Activated T-cell treated with anti-CD3 and anti-CD28 coated beads for 1 hour (primary cell): Measurements from ENCODE around the gene CNIH3.

ENCODE experiments used
- DNase-seq: peaks from one replicate; pipeline ENCODE4 v3.0.0-alpha.2; 2020; ENCODE audit warnings: low read depth

The CNIH3 gene

DNA sequence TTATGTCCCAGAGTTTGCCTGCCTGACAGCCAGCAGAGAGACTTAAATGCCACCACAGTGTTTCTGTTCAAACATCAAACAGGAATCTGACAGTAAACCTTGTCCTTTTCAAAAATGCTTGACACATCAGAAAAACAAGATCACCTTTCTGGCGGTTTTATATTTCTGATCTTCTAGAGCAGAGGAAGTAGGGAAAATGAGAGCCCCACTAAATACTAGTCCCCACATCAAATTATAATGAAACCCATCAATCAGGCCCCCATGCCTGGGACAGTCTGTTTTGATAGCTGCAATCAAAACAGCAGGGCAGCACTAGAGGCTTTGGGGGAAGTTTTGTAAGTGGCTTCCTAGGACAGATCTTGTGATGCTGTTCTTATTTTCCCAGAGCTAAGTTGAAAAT, 129.3 kb downstream of the CNIH3 start:
- DNase-seq = no peak

DNA sequence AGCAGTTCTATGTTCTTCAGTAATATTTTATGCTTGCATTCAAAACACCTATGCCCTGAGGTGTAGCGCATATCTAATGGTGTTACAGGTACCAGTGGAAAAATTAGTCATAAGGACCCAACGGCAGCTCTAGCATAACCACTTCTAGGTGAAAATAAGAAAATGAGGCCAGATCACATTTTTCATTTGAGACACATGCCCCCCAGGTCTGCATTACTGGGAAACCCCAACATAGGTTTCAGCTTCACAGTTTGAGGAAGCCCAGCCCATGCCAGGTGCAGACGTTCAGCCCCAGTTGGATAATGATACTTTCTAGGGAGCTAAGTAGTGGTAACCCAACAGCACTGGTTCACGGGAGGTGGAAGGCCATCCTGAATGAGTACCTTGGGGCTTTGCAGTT, 129.8 kb downstream of the CNIH3 start:
- no peak for DNase-seq

DNA sequence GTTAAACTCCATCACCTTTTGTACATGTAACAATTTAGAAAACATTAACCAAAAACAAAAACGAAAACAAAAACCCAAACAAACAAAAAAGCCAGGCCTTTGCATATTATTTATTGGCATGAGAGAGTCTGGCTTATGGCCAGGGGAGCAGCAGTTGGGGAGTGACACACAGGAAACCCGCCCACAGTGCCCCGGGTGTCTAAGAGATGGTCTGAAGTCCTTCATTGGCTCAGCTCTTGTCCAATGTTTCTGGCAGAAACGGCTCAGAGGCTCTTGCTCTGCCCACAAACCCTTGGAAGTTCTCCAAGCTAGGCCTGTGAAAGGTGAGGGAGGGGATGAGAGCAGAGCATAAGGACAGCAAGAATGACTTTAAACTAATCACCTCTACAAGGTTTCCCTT, 131.5 kb downstream of the CNIH3 start:
- no peak for DNase-seq

DNA sequence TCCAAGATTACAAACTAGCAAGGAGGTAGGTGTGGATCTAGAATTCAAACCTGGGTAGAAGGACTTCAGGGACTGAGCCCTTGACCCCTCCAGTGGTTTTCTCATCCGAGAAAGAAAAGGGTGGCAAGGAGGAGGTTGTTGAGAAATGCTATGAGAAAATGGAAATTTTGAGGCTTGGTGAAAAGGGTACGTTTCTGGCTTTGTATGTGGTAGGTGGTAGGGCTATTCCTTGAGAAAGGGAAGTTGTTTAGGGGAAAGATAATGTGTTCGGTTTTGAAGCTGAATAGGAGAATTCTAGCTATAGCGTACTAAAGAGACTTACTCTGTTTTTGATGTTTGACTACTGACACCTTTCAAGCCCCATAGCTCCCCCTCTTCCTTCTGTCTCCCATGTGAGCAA, 133.8 kb downstream of the CNIH3 start:
- no peak for DNase-seq

DNA sequence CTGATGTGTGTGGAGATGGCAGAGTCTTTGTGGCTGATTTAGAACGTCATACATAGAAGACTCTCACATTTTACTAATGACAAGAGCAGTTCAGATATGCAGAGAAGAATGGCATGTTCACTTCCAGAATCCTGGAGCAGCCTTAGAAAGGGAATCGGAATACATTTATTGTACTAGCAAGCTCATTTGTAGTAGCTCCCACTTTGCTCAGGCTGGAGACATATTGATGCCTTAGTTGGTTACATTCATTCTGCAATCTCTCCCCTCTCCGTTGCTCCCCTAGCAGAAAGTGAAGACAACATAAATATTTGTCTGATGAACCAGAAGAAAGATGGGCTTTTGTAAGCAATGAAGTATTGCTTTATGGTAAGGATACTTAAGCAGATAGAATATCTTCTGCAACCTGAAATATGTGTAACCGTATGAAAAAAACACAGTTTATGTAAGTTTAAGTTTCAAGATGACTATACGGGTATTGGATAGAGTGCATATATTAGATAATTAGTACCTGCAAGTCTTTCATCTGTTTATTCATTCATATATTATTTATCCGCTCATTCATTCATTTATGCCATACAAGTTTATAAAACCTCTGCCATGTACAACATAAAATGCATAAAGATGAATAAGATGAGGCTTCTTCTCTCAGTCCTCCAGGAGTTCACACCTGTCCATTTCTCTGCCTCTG, 135.7 kb downstream of the CNIH3 start:
- no peak for DNase-seq

DNA sequence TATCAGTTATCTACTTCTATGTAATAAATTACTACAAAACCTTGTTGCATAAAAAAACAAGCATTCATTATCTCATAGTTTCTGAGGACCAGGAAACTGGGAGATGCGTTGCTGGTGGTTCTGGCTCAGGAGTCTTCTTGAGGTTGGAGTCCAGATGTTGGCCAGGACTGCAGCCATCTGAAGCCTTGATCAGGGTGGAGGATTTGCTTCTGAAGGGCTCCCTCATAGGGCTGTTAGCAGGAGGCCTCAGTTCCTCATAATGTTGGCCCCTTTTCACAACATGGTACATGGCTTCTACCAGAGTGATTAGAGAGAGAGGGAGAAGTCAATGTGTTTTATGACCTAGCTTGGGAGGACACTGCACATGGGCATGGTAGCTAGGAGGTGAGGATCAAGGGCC, 137.4 kb downstream of the CNIH3 start:
- no peak for DNase-seq

DNA sequence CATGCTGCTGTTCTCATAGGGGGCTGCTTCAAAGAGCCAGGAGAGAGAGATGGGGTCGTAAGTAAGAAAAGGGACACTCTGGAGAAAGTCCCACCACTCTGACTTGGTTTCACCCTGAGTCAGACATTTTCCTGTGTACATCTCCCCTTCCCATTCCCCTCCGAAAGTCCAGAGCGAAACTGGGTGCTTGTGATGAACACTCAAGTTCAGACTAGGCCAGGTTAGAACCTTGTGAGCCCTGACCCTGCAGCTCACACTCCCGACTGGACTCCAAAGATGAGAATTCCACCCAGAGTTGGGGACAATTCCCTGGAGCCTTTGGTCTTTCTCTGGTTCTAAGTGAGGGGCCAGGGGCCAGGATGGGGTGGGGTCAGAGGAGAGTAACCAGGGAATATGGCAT, 139.5 kb downstream of the CNIH3 start:
- no peak for DNase-seq

DNA sequence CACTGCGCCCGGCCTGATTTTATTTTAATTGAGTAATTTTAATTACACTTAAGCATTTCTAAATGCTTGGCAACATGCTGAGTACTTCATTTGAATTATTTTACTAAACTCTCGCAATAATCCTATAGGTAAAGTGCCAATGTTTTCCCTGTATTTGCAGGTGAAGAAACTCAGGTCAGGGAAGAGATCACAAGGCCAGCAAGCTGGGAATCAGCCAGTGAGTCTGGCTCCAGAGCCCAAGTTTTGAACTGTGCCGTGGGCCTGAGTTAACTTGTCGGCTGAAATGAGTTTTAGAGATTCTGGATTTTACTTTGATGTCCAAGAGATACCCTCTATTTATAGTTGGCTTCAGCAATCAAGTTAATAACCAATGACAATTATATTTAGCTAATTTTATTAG, 141.4 kb downstream of the CNIH3 start:
- no peak for DNase-seq

DNA sequence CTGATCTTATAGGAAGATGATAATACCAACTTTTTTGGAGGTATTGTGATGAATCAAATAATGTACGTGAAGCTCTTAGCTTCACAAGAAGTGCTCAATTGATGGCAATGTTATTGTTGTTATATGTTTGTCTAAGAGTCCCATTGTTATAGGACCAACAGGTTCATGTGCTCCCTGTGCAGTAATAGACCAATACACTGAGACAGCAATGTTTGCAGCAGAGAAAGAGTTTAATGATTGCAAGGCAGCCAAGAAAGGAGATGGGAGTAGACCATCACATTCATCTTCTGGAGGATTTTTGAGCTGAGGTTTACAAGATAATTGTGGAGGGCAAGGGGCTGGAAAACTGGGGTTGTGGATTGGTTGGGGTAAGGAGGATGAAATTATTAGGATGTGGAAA, 143.0 kb downstream of the CNIH3 start:
- DNase-seq = no peak

DNA sequence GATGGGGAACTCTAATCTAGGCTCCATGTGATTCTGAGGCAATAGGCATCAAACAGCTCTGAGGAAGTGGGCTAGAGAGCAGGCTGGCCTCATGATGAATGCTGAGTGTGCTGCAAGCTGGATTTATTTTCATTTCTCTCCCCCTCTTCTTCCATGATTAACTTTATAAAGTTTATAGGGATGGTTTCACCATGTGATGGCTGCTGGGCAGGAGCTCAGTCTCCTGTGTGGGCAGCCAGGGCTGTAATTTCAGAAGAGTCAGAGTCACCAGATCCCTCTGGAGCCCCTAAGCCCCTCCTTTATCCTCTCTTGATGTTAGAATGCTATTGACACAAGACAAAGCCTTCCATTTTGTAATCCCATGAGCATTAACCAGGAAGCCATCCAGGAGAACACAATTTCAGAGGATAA, 143.6 kb downstream of the CNIH3 start:
- no peak for DNase-seq

DNA sequence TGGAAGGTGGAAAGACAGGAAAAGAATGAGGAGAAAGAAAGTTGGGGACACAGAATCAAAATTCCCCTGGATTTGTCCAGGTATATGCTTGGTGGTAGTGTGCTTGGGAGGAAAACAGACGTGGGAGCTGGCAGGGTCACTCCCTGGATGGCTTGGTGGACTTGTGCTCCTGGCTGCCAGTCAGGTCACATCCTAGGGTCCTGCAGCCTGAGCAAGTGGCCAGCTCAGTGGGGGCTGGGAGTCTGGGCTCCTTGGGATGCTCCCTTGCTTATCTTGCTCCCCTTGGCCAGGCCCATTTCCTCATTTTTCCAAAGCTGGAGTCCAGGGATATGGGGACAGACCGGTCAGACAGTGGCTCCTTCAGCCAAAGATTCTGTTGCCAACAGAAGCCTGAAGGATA, 144.0 kb downstream of the CNIH3 start:
- DNase-seq = no peak

DNA sequence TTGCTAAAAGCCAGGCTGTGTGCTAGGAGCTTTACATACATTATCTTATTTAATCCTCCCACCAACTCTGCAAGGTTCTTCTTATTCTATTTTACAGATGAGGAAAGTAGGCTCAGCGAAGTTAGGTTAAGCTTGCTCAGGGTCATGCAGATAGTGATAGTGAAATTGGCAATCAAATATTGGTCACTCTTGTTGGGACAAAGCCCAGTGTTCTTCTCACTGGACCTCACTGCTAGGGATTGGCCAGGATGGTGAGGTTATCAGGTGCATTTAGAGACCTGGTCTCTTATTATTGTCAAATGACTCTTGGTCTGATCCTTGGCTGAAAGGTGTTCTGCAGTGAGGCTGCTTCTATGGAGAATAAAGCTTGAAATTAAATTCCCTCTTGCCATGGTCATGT, 145.1 kb downstream of the CNIH3 start:
- DNase-seq = no peak

DNA sequence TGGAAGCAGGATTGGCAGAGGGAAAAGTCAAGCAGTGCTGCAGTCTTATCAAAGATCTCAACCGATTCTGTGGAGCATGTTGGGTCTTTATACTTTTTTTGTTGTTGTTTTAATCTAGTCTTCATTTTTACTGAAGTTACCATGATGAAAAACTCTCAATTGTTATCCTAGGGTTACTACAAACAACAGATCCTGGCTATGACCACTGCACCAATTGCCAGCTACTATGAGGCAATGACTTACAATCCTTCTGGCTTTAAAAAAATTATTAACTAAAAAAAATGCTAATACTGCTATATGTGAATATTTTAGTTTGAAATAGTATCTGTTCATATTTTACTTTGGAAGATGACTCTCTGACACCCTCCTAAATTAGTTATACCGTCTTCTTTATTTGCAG, 145.9 kb downstream of the CNIH3 start:
- DNase-seq = no peak

DNA sequence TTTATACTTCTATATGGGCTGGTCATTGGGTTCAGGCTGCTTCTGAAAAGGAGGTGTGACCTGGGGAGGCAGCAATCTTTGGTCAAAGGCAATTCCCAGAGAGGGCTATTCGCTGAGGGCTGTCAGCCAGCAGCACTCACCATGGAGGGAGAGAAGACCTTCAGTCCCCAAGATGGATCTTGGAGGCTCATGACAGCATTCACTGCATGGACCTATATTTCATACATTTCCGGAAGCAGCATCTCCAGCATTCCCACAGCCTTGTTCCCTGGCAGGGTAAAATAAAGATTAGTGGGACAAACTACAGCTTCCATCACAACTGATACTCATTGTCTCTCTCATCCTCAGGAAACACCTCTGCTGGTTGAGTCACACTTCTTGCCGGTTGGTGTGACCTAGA, 146.6 kb downstream of the CNIH3 start:
- no peak for DNase-seq

DNA sequence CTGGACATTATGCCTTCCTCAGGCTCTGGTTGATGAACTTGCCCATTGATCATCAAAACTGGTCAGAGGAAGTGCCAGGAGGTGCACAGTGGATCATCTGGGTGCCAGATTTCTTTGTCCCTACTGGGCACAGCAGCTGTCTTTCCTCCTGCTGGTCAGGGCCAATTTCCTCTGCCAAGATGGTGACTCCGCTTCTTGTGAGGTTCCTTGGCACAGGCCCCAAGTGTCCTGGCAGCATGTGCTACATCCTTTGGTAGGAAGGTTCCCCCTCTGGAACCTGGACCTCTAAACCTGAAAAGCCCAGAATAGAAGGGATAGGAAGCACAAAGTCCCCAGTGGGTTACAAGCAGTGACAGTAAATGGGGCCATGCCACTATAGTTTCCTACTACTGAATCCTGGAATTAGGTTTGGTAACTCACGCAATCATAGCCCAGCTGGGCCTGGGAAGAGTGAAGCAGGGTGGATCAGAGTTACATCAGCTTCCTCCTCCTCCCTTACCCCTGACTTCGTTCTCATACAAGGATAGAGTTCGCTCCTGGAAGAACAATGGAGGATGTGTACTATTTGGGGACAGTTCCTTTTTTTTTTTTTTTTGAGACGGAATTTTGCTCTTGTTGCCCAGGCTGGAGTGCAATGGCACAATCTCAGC, 147.1 kb downstream of the CNIH3 start:
- no peak for DNase-seq

DNA sequence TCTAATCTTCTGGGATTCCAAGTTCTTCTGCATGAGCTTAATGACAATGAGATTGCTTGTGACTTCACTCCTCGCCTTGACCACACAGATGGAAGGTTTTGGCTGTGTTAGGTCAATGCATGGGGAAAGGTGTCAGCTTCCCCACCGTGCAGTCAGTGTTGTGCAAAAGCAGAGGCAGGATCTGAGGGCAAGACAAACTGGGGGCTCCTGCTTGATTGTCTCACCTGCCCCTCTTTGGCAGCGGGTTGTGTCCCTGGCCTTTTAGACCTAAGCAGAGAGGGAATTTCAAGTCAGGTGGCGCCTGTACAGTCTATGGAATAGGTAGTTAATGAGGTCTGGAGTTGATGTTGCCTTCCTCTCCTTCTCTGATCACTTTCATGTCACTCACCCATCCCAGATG, 150.1 kb downstream of the CNIH3 start:
- no peak for DNase-seq

DNA sequence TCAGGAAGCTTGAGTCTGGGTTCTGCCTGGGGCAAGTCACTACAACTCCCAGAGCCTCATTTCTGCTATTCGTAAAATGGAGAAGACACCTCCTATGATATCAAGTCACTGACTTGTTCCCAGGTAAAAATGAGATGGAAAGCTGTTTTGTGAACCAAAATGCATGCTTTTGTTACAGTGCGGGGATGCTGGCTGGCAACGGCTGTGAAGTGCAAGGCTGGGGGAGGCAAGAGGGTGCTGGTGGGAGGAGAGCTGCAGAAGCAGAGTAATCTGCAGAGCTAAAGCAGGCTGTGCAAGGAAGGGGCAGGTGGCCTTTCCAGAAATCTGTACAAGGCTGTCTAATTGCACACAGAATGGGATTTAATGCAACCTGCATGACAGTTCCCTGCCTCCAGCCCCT, 150.9 kb downstream of the CNIH3 start:
- no peak for DNase-seq

DNA sequence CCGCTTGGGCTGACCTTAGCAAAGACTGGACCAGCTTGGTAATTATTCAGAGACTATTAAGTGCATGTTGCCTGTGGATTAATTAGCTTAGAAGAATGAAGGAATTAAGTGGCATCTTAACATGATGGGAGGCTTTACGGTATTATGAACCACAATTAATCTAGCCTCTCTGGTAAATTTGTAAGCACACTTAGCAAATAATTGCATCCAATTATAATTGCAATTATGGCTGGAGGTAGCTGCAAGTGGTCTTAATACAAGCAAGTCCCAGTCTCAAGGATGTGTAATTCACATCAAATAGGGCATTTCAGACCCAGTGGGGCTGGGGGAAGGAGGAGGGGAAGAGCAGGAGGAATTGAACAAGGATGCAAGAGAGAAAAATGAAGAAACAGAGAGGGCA, 151.6 kb downstream of the CNIH3 start:
- DNase-seq = no peak

DNA sequence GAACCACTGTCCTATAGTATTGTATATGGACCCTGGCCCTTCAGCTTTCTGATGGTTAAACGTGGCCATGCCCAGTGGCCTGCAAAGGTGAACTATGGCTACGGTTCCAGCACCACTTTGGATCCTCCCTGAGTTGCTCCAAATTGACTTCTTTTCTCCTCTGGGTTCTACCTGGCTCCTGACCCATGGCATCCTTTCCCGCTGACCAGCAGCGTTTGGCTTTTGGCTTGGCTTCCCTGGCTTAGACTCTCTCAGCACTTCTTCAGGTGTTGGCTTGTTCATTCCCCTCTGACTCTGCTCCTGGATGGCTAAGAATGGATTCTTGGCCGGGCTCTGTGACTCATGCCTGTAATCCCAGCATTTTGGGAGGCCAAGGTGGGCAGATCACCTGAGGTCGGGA, 152.9 kb downstream of the CNIH3 start:
- DNase-seq = no peak

DNA sequence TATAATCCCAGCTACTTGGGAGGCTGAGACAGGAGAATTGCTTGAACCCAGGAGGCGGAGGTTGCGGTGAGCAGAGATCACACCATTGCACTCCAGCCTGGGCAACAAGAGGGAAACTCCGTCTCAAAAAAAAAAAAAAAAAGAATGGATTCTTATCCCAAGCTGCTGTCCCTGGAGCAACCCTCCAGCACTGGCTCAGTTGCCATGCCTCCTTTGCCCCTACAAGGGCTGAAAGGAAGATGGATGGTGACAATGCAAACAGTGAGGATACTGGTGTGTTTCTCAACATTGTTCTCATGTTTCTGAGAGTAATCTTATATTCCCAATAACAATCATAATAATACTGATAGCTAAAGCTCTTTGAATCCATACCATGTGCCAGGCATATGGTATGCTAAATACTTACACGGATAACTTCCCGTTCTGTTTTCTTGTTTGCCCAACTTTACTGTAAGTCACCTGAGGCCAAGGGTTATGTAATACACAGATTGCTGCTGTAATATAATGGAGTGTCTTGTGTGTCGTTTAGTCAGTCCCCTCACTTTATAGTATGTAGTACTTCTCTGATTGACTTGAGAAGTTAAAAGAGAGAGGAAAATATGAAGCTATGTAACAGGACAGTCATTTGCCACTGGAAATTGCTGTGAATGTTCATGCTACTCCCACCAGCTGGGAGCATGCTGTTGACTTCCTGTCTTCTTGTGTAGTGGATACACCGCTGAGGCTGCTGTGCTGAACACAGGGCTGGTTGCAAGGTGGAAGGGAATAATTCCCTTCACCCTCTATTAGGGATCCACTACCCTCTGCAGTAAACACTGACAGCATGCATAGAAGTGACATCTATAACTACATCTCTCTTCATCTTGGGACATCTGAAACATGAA, 153.6 kb downstream of the CNIH3 start:
- no peak for DNase-seq

DNA sequence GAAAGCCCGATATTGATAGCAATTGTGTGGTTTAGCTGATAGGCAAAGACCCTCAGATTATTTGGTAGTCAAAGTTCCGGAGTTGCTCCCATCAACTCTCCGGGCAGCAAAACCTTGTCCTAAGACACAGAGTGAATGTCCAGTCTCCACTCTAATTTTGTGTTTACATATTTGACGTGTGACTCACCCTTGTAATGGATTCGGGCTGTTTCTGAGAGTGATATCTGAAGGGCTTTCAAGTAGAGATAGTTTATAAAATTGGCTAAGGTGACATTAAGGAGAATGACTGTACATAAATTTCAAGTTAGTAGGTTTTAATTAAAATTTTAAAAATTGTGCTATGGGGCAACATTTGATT, 154.2 kb downstream of the CNIH3 start:
- DNase-seq = no peak

DNA sequence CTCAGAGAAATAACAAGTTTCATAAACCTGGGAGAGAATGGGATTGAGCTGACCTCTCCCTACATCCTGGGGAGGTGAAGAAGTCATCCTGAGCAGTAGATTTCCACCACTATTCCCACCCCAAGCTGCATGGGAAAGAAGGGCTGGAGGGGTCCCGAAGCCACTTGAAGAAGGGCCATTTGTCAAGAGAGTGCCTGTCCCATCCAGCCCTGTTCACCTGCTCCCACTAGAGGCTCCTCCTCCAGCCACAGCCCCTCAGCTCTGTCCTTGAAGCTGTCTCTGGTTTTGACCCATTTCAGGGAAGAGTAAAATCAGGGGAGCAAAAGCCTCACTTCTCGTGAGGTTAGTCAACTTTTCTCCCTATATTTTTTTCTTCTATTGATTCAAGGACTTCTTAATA, 157.5 kb downstream of the CNIH3 start:
- DNase-seq = no peak

DNA sequence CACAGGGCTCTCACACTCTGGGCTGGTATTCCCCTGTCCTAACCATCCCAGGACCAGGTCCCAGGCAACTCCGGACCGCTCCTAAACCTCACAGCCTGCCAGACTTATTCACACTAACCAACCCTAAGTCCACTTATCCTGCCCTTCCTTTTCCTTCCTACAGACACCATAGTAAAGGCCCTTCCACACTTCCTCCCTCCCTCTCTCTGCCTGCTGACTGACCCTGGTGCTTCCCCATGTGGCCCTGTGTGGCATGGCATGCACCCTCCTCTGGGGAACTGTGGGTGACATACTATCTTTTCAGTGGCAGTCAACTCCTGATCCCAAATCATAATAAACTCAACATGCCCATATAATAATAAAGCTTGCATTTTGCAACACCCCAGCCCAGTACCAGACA, 158.3 kb downstream of the CNIH3 start:
- no peak for DNase-seq
